OCI-LY1 (cell line): ENCODE results near the gene SCN5A.

ENCODE experiments used
- CTCF ChIP-seq: fragments of 200-600 bp; sonication (generic), shearing (Covaris generic); IDR thresholded peaks from 2 replicates; pipeline ENCODE4 v1.5.1; 2017; ENCODE audit warnings: mild to moderate bottlenecking, antibody characterized with exemption, low read length, moderate library complexity, mixed read lengths
- EZH2 ChIP-seq: fragments of 200-600 bp; sonication (generic), shearing (Covaris generic); IDR thresholded peaks from 2 replicates; pipeline ENCODE4 v1.8.0; 2017; ENCODE audit warnings: borderline replicate concordance, mixed run types, mild to moderate bottlenecking, antibody characterized with exemption, low read length, moderate library complexity, mixed read lengths

DNA sequence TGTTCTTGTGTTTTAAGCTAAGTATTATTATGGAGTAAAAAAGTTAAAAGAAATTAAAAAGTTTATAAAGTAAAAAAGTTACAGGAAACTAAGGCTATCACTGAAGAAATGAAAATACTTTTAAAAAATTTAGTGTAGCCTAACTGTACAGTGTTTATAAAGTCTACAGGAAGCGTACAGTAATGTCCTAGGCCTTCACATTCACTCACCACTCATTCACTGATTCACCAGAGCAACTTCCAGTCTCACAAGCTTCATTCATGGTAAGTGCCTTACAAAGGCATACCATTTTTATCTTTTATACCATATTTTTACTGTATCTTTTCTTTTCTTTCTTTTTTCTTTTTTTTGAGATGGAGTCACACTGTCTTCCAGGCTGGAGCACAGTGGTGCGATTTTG lies 40.7 kb upstream of the SCN5A start:
- TF ChIP-seq CTCF (no peak), EZH2 (no peak)
